Measurements from ENCODE around the gene PJA1. TPM values are rescaled to one million over a fixed set of nuclear protein-coding genes. Genes with fewer than 3 reads are reported as not detected.

The PJA1 gene
- total RNA-seq, 2 experiments from 2014 or later: 20.7 to 22.1 TPM

- no peaks in the 10 kb centered on the region for H3K36me3 Mint-ChIP-seq
- no peak for DNase-seq
- no peak overlapping the region for H3K27ac Mint-ChIP-seq
- ChIA-PET CTCF (no interaction called here), POLR2A (no interaction called here)
- no peaks in the 10 kb centered on the region for H3K27me3 Mint-ChIP-seq
- intact Hi-C loops (cut with micrococcal nuclease): no loop called here
- no peaks in the 10 kb centered on the region for H3K9me3 Mint-ChIP-seq
- no peak overlapping the region for H3K4me3 Mint-ChIP-seq
- H3K4me1 Mint-ChIP-seq (ENCODE audit: low read depth): no peaks in the 10 kb centered on the region
Observed at GRCh38 chrX:69185886-69186285, 20.6 kb upstream of the PJA1 start.

- POLR2A ChIA-PET: no interaction called here
- DNase-seq: no peak
- Mint-ChIP-seq H3K9me3 (no peaks in the 10 kb centered on the region), H3K4me1 (ENCODE audit: low read depth) (no peaks in the 10 kb centered on the region), H3K36me3 (no peaks in the 10 kb centered on the region), H3K27me3 (no peaks in the 10 kb centered on the region), H3K27ac (no peak overlapping the region), H3K4me3 (no peak overlapping the region)
- CTCF ChIA-PET: no interaction called here
- intact Hi-C loops (cut with micrococcal nuclease): no loop called here
Observed at GRCh38 chrX:69185141-69185540, 19.9 kb upstream of the PJA1 start.

GRCh38 chrX:69182818-69183380 is 17.6 kb upstream of the PJA1 start:
- POLR2A ChIA-PET: no interaction called here
- H3K36me3 Mint-ChIP-seq: no peaks in the 10 kb centered on the region

GRCh38 chrX:69179380-69179911 is 14.2 kb upstream of the PJA1 start:
- no peak for DNase-seq
- Mint-ChIP-seq H3K9me3 (peaks cover 5% of the 10 kb centered on the region), H3K4me3 (no peak overlapping the region), H3K4me1 (ENCODE audit: low read depth) (no peaks in the 10 kb centered on the region), H3K27me3 (no peaks in the 10 kb centered on the region), H3K27ac (no peak overlapping the region), H3K36me3 (no peaks in the 10 kb centered on the region)
- CTCF ChIA-PET: interaction anchor here (1.5 kb wide), 1 partner anchor 43 kb away, joined by 4 read pairs; no protein-coding TSS in a partner anchor
- intact Hi-C loops (cut with micrococcal nuclease): no loop called here
- POLR2A ChIA-PET: no interaction called here

More at GRCh38 chrX:69182818-69183380, 17.6 kb upstream of the PJA1 start:
- H3K27ac Mint-ChIP-seq: no peak overlapping the region
- no peaks in the 10 kb centered on the region for H3K27me3 Mint-ChIP-seq
- no peaks in the 10 kb centered on the region for H3K9me3 Mint-ChIP-seq
- DNase-seq: no peak
- H3K4me1 Mint-ChIP-seq (ENCODE audit: low read depth): no peaks in the 10 kb centered on the region
- intact Hi-C loops (cut with micrococcal nuclease): no loop called here
- CTCF ChIA-PET: no interaction called here
- no peak overlapping the region for H3K4me3 Mint-ChIP-seq

- H3K4me3 Mint-ChIP-seq: no peak overlapping the region
- CTCF ChIA-PET: interaction anchor here (1.5 kb wide), 1 partner anchor 43 kb away, joined by 4 read pairs; no protein-coding TSS in a partner anchor
Observed at GRCh38 chrX:69178592-69178991, 13.3 kb upstream of the PJA1 start.

GRCh38 chrX:69177511-69178162 is 12.4 kb upstream of the PJA1 start:
- H3K27ac Mint-ChIP-seq: no peak overlapping the region
- H3K9me3 Mint-ChIP-seq: peaks cover 5% of the 10 kb centered on the region
- no peaks in the 10 kb centered on the region for H3K36me3 Mint-ChIP-seq
- intact Hi-C loops (cut with micrococcal nuclease): no loop called here
- H3K27me3 Mint-ChIP-seq: no peaks in the 10 kb centered on the region
- CTCF ChIA-PET: no interaction called here
- no peak for DNase-seq
- POLR2A ChIA-PET: interaction anchor here (0.9 kb wide), 1 partner anchor 26 kb away, joined by 3 read pairs; no protein-coding TSS in a partner anchor
- no peaks in the 10 kb centered on the region for H3K4me1 Mint-ChIP-seq (ENCODE audit: low read depth)
- no peak overlapping the region for H3K4me3 Mint-ChIP-seq

More at GRCh38 chrX:69178592-69178991, 13.3 kb upstream of the PJA1 start:
- H3K36me3 Mint-ChIP-seq: no peaks in the 10 kb centered on the region
- no peaks in the 10 kb centered on the region for H3K4me1 Mint-ChIP-seq (ENCODE audit: low read depth)
- intact Hi-C loops (cut with micrococcal nuclease): no loop called here
- POLR2A ChIA-PET: interaction anchor here (0.9 kb wide), 1 partner anchor 27 kb away, joined by 3 read pairs; no protein-coding TSS in a partner anchor
- H3K27ac Mint-ChIP-seq: no peak overlapping the region
- no peak for DNase-seq
- H3K27me3 Mint-ChIP-seq: no peaks in the 10 kb centered on the region
- H3K9me3 Mint-ChIP-seq: peaks cover 5% of the 10 kb centered on the region

GRCh38 chrX:69176053-69176452 is 10.8 kb upstream of the PJA1 start:
- H3K27me3 Mint-ChIP-seq: no peaks in the 10 kb centered on the region
- no peaks in the 10 kb centered on the region for H3K4me1 Mint-ChIP-seq (ENCODE audit: low read depth)

GRCh38 chrX:69173906-69174305 is 8.7 kb upstream of the PJA1 start:
- Mint-ChIP-seq H3K4me1 (ENCODE audit: low read depth) (no peaks in the 10 kb centered on the region), H3K27me3 (no peaks in the 10 kb centered on the region), H3K9me3 (peaks cover 5% of the 10 kb centered on the region), H3K36me3 (no peaks in the 10 kb centered on the region), H3K27ac (no peak overlapping the region), H3K4me3 (no peak overlapping the region)
- intact Hi-C loops (cut with micrococcal nuclease): no loop called here
- no peak for DNase-seq
- POLR2A ChIA-PET: no interaction called here
- CTCF ChIA-PET: no interaction called here

More at GRCh38 chrX:69176053-69176452, 10.8 kb upstream of the PJA1 start:
- DNase-seq: no peak
- POLR2A ChIA-PET: no interaction called here
- H3K36me3 Mint-ChIP-seq: no peaks in the 10 kb centered on the region
- peaks cover 5% of the 10 kb centered on the region for H3K9me3 Mint-ChIP-seq
- CTCF ChIA-PET: no interaction called here
- no peak overlapping the region for H3K4me3 Mint-ChIP-seq
- intact Hi-C loops (cut with micrococcal nuclease): no loop called here
- H3K27ac Mint-ChIP-seq: no peak overlapping the region

GRCh38 chrX:69172937-69173336 is 7.7 kb upstream of the PJA1 start:
- CTCF ChIA-PET: no interaction called here
- H3K9me3 Mint-ChIP-seq: peaks cover 5% of the 10 kb centered on the region
- H3K36me3 Mint-ChIP-seq: no peaks in the 10 kb centered on the region
- no peaks in the 10 kb centered on the region for H3K27me3 Mint-ChIP-seq
- DNase-seq: no peak
- no peak overlapping the region for H3K27ac Mint-ChIP-seq
- POLR2A ChIA-PET: no interaction called here
- intact Hi-C loops (cut with micrococcal nuclease): no loop called here
- H3K4me3 Mint-ChIP-seq: no peak overlapping the region
- no peaks in the 10 kb centered on the region for H3K4me1 Mint-ChIP-seq (ENCODE audit: low read depth)

GRCh38 chrX:69170319-69170718 is 5.1 kb upstream of the PJA1 start:
- no peaks in the 10 kb centered on the region for H3K4me1 Mint-ChIP-seq (ENCODE audit: low read depth)
- no peak overlapping the region for H3K27ac Mint-ChIP-seq
- H3K36me3 Mint-ChIP-seq: no peaks in the 10 kb centered on the region
- ChIA-PET CTCF (no interaction called here), POLR2A (no interaction called here)
- intact Hi-C loops (cut with micrococcal nuclease): no loop called here
- H3K27me3 Mint-ChIP-seq: no peaks in the 10 kb centered on the region
- no peak overlapping the region for H3K4me3 Mint-ChIP-seq
- no peaks in the 10 kb centered on the region for H3K9me3 Mint-ChIP-seq
- no peak for DNase-seq

- DNase-seq: peak; percentile 70
- ChIA-PET CTCF (no interaction called here), POLR2A (no interaction called here)
- H3K36me3 Mint-ChIP-seq: peaks cover 14% of the 10 kb centered on the region
- no peaks in the 10 kb centered on the region for H3K27me3 Mint-ChIP-seq
- peak overlapping the region; percentile 73 for H3K4me3 Mint-ChIP-seq
- H3K9me3 Mint-ChIP-seq: no peaks in the 10 kb centered on the region
- H3K4me1 Mint-ChIP-seq (ENCODE audit: low read depth): peaks cover 36% of the 10 kb centered on the region
- H3K27ac Mint-ChIP-seq: peak overlapping the region; percentile 28
- intact Hi-C loops (cut with micrococcal nuclease): loop anchor here (2.0 to 10.0 kb wide), 2 partner anchors 335 to 659 kb away; partner anchors contain the start of gene EFNB1
Observed at GRCh38 chrX:69163936-69164741, 1.1 kb downstream of the PJA1 start.

- Mint-ChIP-seq H3K36me3 (peaks cover 14% of the 10 kb centered on the region), H3K4me1 (ENCODE audit: low read depth) (peaks cover 36% of the 10 kb centered on the region), H3K27ac (no peak overlapping the region), H3K27me3 (no peaks in the 10 kb centered on the region), H3K4me3 (no peak overlapping the region), H3K9me3 (no peaks in the 10 kb centered on the region)
- CTCF ChIA-PET: no interaction called here
- intact Hi-C loops (cut with micrococcal nuclease): loop anchor here (10.0 kb wide), 1 partner anchor 658 kb away; no protein-coding TSS in a partner anchor
- POLR2A ChIA-PET: no interaction called here
- DNase-seq: no peak
Observed at GRCh38 chrX:69162361-69162865, 2.8 kb downstream of the PJA1 start.

All from activated CD4-positive, alpha-beta memory T cell treated with anti-CD3 and anti-CD28 coated beads for 36 hours (primary cell).